HG03066 (cell line): ENCODE results near the gene ZFHX2.

Experiments used
- ATAC-seq: cut with Tn5 transposase; IDR thresholded peaks from one replicate; pipeline ENCODE4 v1.9.1; 2021; ENCODE audit warnings: low read depth; ENCODE audit not compliant: unreplicated experiment

The ZFHX2 gene

DNA sequence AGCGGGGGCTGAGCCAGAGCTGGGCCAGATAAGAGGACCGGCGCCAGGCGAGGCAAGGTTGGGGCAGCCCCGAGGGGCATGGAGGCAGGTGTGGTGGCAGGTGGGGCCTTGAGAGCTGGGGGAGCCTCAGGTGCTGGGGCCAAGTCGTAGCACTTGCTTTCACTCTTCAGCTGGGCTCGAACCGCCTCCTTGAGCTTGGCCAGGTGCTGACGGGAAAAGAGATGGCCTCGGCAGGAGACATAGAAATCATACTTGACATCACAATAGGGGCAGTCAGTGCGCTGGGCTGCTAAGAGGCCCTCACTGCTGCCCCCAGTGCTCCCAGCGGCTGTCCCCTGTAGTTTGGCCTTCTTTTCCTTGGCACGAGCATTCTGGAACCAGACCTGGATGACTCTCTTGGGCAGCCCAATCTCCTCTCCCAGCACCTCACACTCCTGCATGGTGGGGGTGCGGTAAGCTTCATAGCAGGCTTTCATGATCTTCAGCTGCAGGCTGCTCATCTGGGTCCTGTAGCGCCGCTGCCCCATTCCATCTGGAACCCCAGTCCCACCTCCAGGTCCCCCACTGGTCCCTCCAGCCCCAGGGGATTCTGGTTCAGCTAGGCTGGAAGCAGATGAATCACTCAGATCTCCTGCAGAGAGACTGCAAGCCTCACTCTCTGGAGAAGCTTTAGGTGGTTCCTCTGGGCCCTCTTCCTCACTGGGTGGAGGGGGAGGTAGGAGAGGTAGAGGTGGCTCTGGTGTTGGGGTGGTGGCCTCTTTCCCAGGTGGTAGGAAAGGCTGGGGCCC lies 28.1 kb downstream of the ZFHX2 start:
- ATAC-seq: no peak

DNA sequence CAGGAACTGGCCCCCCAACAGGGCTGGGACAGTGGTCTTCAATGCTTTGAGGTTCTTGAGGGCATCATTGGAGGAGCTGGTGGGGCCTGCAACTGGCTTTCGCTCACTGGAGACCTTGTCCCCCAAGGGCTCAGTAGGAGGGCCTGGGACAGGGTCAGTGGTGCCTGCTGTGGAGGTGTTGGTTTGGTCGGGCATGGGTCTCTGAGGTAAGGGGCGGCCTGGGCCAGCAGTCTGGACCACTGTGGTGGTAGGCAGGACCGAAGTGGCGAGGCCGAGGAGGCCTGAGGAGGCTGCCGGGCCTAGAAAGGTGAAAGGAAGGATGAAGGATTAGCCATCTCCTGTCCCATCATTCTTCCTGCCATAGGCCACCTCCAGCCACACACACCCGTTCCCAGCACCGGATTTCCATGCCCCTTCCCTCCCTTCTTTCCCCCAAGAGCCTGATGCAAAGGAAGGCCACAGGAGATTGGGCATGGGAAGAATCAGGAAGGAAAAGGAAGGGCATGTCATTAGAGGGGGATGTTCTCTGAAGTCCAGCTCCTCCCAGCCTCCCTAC lies 28.8 kb downstream of the ZFHX2 start:
- ATAC-seq: no peak

DNA sequence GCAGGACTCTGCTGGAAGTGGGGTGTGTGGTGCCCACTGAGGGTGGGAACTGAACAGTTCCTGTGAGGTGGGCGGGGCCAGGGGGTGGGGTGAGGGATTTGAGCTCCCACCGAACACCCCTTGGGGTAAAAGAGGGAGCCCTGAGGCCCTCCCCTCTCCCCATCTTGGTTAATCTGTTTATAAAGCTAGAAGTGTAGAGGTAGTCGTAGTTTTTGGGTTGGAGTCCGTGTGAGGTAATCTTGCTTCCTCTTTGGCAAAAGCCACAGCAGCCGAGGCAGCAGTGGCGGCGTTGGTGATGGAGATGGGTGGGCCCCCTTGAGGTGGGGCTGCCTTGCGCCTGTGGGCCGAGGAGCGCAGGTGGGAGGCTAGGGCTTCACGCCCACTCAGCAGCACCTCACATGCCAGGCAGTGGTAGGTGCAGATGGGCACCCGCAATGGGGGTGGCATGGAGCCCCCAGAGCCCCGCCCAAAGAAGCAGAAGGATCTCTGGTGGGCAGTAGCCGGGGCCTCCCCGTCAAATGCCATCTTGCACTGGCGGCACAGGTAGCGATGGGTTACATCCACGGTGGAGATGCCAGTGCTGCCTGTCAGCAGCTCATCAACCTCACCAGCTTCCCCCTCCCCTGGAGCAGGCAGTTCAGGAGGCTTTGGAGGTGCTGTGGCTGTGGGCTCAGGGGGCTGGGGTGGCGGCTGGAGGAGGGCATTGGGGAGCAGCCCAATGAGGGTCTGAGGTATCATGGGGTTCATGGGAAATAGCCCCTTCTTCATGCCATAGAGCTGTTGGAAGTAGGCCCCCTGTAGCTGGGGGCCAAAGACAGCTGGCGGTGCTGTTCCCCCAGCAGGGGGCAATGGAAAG lies 29.6 kb downstream of the ZFHX2 start:
- no peak for ATAC-seq

GRCh38 chr14:23520899-23521533 lies 30.5 kb downstream of the ZFHX2 start:
- no peak for ATAC-seq

GRCh38 chr14:23518709-23519108 lies 32.9 kb downstream of the ZFHX2 start:
- no peak for ATAC-seq

- no peak for ATAC-seq
These were observed 33.8 kb downstream of the ZFHX2 start for GRCh38 chr14:23517650-23518326.

- no peak for ATAC-seq
These were observed 37.0 kb downstream of the ZFHX2 start for GRCh38 chr14:23514644-23514957.

- ATAC-seq: no peak
These were observed 37.5 kb downstream of the ZFHX2 start for GRCh38 chr14:23513818-23514643.

DNA sequence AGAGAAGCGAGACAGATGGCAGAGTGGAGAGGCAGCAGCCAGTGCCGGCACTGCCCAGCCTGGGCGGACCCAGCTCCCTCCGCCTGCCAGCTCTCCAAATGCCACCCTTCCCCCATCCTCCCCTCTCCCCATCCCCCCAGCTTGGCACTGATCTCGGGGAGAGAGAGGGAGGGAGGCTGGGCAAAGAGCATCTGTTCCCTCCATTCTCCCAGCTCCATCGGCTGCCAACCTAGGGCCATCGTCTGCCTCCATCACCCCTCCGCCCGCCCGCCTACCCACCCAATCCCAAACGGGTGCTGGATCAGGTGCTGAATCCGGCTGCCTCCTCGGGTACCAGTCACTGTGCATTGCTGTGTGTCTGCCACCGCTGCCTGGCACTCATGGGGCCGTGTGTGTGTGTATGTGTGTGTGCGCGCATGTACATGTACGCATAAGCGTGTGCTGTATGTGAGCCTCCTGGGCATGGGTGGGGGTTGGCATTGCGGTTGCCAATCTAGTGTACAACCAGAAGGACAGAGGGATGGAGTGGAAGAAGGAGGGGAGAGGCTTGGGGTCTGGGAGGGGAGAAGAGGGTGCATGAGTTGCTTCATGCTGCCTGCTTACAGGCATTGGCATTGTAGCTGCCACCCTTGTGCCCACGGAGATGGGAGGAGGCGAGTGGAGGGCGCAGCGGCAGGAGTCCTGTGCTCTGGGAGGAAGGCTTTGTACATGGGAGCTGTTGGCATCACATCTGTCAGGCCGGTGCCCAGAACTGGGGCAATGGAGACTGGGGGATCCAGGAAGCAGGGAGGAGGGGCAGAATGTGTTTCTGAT lies 38.4 kb downstream of the ZFHX2 start:
- no peak for ATAC-seq

DNA sequence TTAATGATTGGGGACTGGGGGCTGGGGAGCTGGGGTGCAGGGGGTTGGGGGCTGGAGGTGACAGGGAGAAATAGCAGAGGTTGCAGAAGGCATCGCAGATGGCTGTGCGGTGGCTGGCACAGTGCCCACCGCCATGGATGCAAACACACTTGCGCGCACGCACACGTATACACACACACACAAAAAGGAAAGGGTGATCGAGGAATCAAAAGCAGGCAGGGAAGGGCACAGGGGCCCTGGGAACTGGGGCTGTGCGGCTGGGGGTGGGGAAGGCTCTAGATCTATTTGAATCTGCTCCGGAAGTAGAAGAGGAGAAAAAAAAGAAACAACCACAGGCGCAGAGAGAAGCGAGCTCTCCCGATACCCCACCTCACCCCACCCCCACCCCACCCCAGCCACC lies 39.4 kb downstream of the ZFHX2 start:
- no peak for ATAC-seq

DNA sequence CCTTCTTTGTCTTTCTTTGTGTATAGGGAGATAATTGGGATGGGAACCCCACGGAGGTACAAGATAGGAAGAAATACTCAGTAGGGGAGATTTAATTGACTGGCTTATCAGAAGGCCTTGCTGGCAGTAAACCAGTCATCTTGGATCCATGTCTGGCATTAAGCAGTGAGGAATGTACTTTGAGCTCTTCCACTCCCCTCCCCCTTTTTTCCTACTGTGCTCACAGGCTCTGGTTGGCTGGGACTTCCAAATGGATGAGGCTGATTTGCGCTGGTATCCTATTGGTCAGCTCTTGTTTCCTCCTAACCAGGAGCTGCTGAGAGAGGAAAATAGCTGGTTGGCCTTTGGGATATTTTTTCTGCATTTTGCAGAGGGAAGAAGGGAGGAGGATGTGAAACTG lies 57.3 kb downstream of the ZFHX2 start:
- no peak for ATAC-seq

DNA sequence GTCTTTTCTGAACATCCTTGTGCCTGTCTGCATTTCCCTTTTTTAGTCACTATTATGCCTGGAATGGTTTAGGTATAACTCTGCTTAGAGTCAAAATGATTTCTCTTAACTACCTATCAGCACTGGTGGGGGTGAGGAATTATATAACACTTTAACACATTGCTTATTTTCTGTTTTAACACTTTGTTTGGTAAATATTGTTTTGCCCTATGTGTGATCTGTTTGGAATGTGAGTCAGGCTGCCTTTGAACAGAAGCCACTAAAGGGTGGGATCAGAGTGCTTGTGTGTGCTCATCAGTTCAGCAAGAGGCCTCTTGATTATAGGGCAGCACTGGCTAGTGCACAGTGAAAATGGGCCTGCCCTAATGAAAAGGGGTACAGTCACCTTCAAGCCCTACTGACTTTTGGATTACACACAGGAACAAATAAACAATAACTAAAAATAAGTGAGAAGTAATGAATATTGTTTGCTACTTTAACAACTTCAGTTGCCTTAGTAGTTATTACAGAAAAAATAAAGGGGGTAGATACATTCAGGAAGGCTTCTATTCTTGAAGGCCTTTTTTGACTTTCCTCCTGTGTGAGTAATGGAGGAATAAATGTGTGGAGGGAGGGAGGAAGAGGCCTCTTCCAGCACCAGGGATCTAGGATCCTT lies 58.8 kb downstream of the ZFHX2 start:
- no peak for ATAC-seq

DNA sequence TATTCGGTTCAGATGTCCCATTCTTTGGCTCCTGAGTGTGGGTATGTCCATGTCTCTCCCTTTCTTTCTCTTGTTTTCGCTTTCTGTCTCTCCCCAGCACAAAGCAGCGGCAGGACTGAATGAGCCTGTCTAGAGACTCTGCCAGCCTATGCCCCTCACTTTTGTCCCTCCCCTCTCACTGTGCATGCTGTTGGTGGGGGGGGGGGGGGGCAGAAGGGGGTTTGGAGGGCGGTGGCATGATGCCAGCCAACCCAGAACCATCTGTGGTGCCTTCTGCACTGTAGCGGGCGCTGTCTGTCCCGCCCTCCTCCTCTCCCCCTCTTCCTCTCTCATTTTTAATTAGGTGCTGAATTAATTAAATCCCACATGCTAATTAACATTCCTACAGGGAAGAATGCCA lies 64.3 kb downstream of the ZFHX2 start:
- ATAC-seq: no peak

GRCh38 chr14:23486036-23486435 lies 65.5 kb downstream of the ZFHX2 start:
- no peak for ATAC-seq

- no peak for ATAC-seq
These were observed 66.2 kb downstream of the ZFHX2 start for GRCh38 chr14:23485326-23485725.

DNA sequence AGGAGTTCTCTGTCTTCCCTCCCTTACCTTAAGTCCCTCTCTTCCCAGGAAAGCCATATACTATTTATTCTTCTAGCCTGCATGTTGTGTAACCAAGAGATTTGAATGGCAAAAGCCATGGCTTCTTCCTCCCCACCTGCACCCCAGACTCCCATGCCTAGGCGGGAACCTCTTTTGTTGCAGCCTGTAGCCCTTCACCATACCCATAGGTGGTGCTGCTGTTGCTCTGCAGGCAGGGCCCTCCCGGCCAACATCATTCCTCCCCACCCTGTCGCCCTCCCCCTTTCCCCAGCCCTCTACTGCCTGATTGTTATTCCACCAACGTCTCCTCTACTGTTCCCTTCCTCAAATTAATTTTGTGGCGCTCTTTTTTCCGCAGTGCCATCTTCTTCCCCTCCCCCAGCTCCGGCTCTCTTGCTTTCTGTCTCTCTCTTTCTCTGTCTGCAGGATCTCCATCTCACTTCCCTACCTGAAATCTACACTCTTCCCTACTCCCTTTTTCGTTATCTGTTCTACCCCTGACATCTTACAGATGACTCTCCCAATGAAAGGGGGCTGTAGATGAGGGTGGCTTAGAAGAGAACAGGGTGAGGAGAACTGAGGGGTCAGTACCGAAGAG lies 68.2 kb downstream of the ZFHX2 start:
- no peak for ATAC-seq

- ATAC-seq: no peak
These were observed 68.8 kb downstream of the ZFHX2 start for GRCh38 chr14:23482823-23483148.
